LNCAP (cell line): Measurements from ENCODE around the gene DNAJC4.

Experiments
- TF ChIP-seq, protein P1 (sequence below): fragments of 450-650 bp; IDR thresholded peaks from 2 replicates; pipeline ENCODE4 v1.5.1; 2017; ENCODE audit warnings: mild to moderate bottlenecking

The DNAJC4 gene

DNA sequence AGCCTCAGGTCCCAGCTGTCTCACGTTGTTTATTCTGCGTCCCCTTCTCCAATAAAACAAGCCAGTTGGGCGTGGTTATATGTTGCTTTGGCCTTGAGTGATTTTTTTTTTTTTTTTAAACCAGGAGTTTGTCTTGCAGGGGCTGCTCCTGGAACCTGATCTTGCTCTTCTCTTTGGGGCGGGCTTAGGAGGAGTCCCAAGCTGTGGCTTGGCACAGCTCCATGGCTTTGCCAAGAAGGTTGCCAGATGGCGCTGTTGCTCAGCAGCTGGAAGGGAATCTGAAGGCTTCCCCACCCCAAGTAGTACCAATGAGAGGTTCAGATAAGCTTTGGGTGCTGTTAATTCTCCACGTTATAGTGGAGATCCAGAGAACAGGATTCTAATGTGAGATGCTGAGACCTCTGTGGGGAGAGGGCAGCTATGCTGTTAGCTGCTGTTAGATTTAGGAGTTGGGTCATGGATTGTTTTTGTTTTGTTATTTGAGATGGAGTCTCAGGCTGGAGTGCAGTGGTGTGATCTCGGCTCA lies 25.8 kb upstream of the DNAJC4 start:
- TF ChIP-seq, protein P1, sequence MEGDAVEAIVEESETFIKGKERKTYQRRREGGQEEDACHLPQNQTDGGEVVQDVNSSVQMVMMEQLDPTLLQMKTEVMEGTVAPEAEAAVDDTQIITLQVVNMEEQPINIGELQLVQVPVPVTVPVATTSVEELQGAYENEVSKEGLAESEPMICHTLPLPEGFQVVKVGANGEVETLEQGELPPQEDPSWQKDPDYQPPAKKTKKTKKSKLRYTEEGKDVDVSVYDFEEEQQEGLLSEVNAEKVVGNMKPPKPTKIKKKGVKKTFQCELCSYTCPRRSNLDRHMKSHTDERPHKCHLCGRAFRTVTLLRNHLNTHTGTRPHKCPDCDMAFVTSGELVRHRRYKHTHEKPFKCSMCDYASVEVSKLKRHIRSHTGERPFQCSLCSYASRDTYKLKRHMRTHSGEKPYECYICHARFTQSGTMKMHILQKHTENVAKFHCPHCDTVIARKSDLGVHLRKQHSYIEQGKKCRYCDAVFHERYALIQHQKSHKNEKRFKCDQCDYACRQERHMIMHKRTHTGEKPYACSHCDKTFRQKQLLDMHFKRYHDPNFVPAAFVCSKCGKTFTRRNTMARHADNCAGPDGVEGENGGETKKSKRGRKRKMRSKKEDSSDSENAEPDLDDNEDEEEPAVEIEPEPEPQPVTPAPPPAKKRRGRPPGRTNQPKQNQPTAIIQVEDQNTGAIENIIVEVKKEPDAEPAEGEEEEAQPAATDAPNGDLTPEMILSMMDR = peak; percentile 62

DNA sequence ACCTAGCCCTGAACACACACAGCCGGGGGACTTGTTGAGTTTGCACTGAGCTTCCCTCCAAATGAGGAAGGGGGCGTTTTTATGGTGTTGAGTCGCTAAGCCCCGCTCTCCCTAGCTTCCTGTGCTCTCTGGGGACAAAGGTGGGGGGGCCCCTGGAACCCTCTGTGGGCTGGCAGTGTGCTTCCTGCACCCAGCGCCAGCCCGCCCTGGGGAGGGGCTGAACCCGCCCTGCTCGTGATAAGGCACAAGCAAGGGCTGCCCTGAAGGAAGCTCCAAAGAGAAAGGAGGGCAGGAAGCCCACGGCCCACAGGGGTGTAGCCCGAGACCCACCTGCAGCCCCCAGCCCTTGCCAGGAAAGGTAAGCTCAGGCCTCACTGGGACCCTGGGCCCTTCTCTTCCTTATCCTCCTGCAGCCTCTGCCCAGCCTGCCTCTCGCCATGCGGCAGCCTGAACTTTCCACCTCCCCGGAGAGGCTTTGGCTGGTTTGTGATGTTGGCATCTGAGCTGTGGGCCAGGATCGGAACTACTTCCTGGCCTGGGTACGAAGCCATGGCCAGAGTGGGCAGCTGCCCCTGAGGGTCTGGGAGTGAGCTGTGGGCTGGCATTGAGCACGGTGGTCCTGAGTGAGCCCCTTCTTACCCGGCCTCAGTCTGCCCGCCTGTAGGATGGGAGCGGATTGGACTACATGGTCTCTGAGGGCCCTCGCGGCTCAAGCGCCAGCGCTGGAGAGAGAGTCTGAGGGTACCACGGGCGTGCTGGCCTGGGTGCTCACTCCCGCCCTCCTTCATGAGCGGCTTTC lies 23.7 kb upstream of the DNAJC4 start, which contains the start of gene FERMT3:
Gene FERMT3 (plus strand): TSS at position 265 of the 799 bp plus-strand sequence. CDS start 644 bp downstream, outside the sequence.
- TF ChIP-seq, protein P1 = no peak

DNA sequence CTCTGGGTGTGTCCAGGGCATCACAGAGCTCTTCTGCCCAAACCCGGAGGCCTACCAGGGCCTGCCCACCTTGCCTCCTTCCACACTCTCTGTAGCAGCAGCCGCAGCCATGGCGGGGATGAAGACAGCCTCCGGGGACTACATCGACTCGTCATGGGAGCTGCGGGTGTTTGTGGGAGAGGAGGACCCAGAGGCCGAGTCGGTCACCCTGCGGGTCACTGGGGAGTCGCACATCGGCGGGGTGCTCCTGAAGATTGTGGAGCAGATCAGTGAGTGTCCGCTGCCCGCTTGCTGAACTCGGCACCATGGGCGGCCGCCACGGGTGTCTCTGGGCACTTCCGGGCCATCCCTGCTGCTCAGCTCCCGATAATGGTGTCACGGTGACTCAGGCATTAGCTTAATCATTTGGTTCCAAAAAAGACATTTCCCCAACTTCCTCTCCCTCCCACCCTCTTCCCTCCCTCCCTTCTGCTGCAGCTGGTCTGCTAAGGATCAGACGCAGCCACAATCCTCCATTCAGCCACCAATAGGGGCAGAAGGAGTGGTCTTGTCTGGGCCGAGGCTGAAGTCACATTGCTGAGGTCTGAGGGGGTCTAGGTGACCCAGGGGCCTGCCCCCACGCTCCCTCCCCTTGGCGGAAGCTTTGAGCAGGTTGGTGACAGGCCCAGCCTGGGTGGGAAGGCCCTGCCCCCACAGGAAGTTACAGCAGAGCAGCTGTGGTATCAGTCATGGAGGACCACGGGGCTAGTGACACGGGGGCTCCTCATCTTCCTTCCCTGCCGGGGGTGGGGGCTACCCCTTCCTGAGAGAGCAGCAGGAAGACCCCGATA lies 22.9 kb upstream of the DNAJC4 start:
- TF ChIP-seq, protein P1 = no peak

DNA sequence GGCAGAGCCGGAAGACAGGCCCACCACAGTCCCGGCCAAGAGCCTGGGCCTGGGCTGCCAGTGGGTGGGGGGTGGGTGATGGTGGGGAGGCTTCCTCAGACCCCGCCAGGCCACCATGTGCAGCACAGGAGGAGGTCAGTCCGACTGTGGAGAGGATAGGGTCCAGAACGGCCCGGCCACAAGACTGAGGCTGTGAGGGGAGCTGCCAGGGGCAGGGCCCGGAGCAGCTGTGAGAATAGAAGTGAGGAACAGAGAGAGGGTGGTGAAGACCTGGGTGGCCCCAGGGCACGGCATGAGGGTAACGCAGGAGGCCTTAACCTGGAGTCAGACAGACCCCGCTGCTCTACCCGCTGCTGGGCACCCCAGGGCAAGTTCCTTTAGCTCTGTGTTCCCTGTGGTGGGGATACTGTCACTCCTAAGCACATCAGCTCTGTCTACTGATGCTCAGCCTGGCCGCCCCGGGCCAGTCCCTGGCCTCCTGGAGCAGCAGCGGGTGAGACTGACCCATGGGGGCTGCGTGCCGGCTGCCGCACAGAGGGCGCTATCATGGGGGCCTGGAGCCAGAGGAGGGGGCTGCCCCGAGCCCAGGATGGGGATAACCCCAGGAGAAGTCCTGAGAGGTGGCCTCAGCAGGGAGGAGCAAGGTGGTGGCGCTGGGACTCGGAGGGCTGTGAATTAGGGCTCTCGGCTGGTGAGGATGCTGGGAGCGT lies 22.1 kb upstream of the DNAJC4 start:
- TF ChIP-seq, protein P1 = no peak

DNA sequence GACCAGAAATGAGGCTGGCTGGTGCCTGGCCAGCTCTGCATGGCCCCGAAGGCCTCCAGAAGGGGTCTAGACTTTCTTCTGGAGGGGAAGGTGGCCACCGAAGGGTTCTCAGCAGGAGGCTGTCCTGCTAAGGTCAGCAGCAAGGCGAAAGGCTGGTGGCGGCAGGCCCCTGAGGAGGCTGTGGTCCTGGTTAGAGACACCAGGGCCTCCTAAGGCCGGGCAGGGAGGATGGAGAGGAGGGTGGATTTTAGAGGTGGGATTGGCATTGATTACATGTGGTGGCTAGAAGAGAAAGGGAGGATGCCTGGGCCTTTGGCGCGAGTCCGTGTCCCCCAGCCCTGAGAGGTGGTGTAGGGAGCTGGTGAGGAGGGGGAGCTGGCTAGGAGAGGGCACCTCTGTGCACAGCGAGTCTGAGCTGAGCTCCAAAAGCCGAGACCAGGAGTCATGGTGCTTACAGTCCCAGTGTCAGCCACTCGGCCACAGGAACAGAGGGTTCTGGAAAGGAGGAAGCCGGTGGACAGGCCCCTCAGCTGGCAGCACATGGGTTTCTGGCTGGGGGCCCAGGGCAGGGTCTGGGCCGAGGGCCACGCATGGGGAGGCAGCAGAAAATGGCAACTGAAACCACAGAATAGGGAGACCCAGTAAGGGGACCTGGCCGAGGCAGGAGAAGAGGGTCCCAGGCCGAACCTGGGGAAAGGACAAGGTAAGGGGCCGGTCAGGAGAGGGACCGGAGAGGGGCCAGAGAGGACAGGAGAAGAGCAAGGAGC lies 21.4 kb upstream of the DNAJC4 start:
- TF ChIP-seq, protein P1 = no peak

DNA sequence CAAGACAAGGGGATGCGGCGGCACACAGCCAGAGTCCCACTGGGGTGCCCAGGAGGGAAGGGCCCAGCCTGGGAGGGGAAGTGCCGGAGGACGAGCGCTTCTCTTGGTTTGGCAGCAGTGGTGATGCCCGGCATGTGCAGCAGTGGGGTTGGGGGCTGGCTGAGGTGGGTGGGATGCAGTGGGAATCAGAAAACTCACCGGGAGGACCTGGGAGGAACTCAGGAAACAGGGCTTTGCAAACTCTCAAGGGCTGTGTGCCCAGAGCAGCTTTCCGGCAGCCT lies 20.8 kb upstream of the DNAJC4 start:
- TF ChIP-seq, protein P1 = no peak
